KMS-11 (cell line): Measurements from ENCODE around the gene LTV1.

Experiments used
- H2AFZ ChIP-seq: fragments of 200-600 bp; sonication (generic); 2 replicates; pipeline ENCODE4 v1.6.1; 2016; ENCODE audit warnings: antibody characterized with exemption, mixed run types, low read depth
- H3K27ac ChIP-seq: fragments of 200-600 bp; sonication (generic); 2 replicates; pipeline ENCODE4 v1.6.1; 2016; ENCODE audit warnings: mild to moderate bottlenecking, mixed run types
- H3K27me3 ChIP-seq: fragments of 200-600 bp; sonication (generic); 2 replicates; pipeline ENCODE4 v1.6.1; 2017; ENCODE audit warnings: mild to moderate bottlenecking, low read depth, mixed run types, moderate library complexity; ENCODE audit not compliant: insufficient read depth
- H3K36me3 ChIP-seq: fragments of 200-600 bp; sonication (generic); 2 replicates; pipeline ENCODE4 v1.6.1; 2017; ENCODE audit warnings: mild to moderate bottlenecking, mixed run types; ENCODE audit not compliant: insufficient read depth
- H3K4me1 ChIP-seq: fragments of 200-600 bp; sonication (generic); 2 replicates; pipeline ENCODE4 v1.6.1; 2016; ENCODE audit warnings: mild to moderate bottlenecking, low read depth, mixed run types; ENCODE audit not compliant: poor library complexity, severe bottlenecking
- H3K4me2 ChIP-seq: fragments of 200-600 bp; sonication (generic); 2 replicates; pipeline ENCODE4 v1.7.0; 2016; ENCODE audit warnings: mild to moderate bottlenecking, mixed run types
- H3K4me3 ChIP-seq: fragments of 200-600 bp; sonication (generic); IDR thresholded peaks from 2 replicates; pipeline ENCODE4 v1.6.1; 2017; ENCODE audit warnings: low read depth, low read length, mixed read lengths; ENCODE audit not compliant: insufficient read depth
- H3K79me2 ChIP-seq: fragments of 200-600 bp; sonication (generic); 2 replicates; pipeline ENCODE4 v1.6.1; 2016; ENCODE audit warnings: low read depth, mixed run types; ENCODE audit not compliant: insufficient read depth
- H3K9ac ChIP-seq: fragments of 200-600 bp; sonication (generic); 2 replicates; pipeline ENCODE4 v1.6.1; 2016; ENCODE audit warnings: mild to moderate bottlenecking, mixed run types
- H4K20me1 ChIP-seq: fragments of 200-600 bp; sonication (generic); 2 replicates; pipeline ENCODE4 v1.6.1; 2016; ENCODE audit warnings: mild to moderate bottlenecking, mixed run types; ENCODE audit not compliant: insufficient read depth
- CTCF ChIP-seq: fragments of 200-600 bp; sonication (generic); conservative IDR thresholded peaks from 2 replicates; pipeline ENCODE4 v1.6.1; 2017; ENCODE audit warnings: low read depth, mild to moderate bottlenecking, antibody characterized with exemption, low read length, moderate library complexity, mixed read lengths

Gene LTV1

GRCh38 chr6:143902827-143903226, 59.7 kb downstream of the LTV1 start:
- Histone ChIP-seq H3K9ac (no peak overlapping the region; the same call in 1 of the 2 replicates), H3K36me3 (no peaks in the 10 kb centered on the region), H4K20me1 (no peaks in the 10 kb centered on the region), H3K4me2 (peak overlapping the region; percentile 50), H2AFZ (peak overlapping the region; percentile 39), H3K27me3 (no peaks in the 10 kb centered on the region), H3K27ac (peak overlapping the region; percentile 76; the same call in 1 of the 2 replicates), H3K79me2 (no peaks in the 10 kb centered on the region), H3K4me3 (no peak overlapping the region), H3K4me1 (peaks cover 43% of the 10 kb centered on the region)
- no peak for TF ChIP-seq CTCF

GRCh38 chr6:143911028-143911427, 67.9 kb downstream of the LTV1 start:
- Histone ChIP-seq H3K4me1 (no peaks in the 10 kb centered on the region), H3K4me2 (no peak overlapping the region), H3K36me3 (no peaks in the 10 kb centered on the region), H3K79me2 (no peaks in the 10 kb centered on the region), H3K27me3 (no peaks in the 10 kb centered on the region), H3K4me3 (no peak overlapping the region), H3K27ac (no peak overlapping the region), H2AFZ (no peak overlapping the region), H4K20me1 (no peaks in the 10 kb centered on the region), H3K9ac (no peak overlapping the region)
- no peak for TF ChIP-seq CTCF

- Histone ChIP-seq H4K20me1 (no peaks in the 10 kb centered on the region), H2AFZ (no peak overlapping the region), H3K36me3 (no peaks in the 10 kb centered on the region), H3K4me1 (no peaks in the 10 kb centered on the region), H3K9ac (no peak overlapping the region), H3K79me2 (no peaks in the 10 kb centered on the region), H3K4me2 (no peak overlapping the region), H3K4me3 (no peak overlapping the region), H3K27ac (no peak overlapping the region), H3K27me3 (no peaks in the 10 kb centered on the region)
- no peak for TF ChIP-seq CTCF
These were observed 69.5 kb downstream of the LTV1 start for GRCh38 chr6:143912671-143913070.
